HFFc6 (cell line): Measurements from ENCODE around the gene ABTB2. TPM values are rescaled to one million over a fixed set of nuclear protein-coding genes. Genes with fewer than 3 reads are reported as not detected.

ENCODE experiments used
- DNase-seq: peaks from one replicate; pipeline ENCODE4 v3.0.0-alpha.2; 2018
- H3K27ac Mint-ChIP-seq: 2 replicates; pipeline ENCODE4 v1.8.0; 2020; ENCODE audit warnings: mild to moderate bottlenecking, mixed read lengths
- H3K27me3 Mint-ChIP-seq: 2 replicates; pipeline ENCODE4 v1.8.0; 2021; ENCODE audit warnings: mild to moderate bottlenecking, moderate library complexity, mixed read lengths; ENCODE audit not compliant: insufficient read depth
- H3K36me3 Mint-ChIP-seq: 2 replicates; pipeline ENCODE4 v1.8.0; 2021; ENCODE audit warnings: low read depth, mixed read lengths
- H3K4me1 Mint-ChIP-seq: 2 replicates; pipeline ENCODE4 v1.8.0; 2020; ENCODE audit warnings: low read depth, mixed read lengths
- H3K4me3 Mint-ChIP-seq: 2 replicates; pipeline ENCODE4 v1.8.0; 2020; ENCODE audit warnings: mild to moderate bottlenecking, moderate library complexity, mixed read lengths
- H3K9me3 Mint-ChIP-seq: 2 replicates; pipeline ENCODE4 v1.8.0; 2020; ENCODE audit warnings: mild to moderate bottlenecking, mixed read lengths
- CTCF ChIP-seq: fragments of 200-600 bp; sonication (generic); IDR thresholded peaks from 2 replicates; pipeline ENCODE4 v1.5.0; 2021; ENCODE audit warnings: antibody characterized with exemption, mild to moderate bottlenecking
- total RNA-seq, 6 experiments: library from RNA; stranded (reverse); fragmentation: NEBNext Ultra II Directional; extraction: Animal tissue kit (Norgen Biotek cat#: 25700); gene quantifications; 2 replicates in 1 of 6; 3 replicates in 5 of 6; pipeline ENCODE4 v1.2.3, GENCODE V29; 2021

ABTB2 gene
- total RNA-seq, 6 experiments from 2014 or later = 2.5 to 3.6 (median 2.8) TPM

DNA sequence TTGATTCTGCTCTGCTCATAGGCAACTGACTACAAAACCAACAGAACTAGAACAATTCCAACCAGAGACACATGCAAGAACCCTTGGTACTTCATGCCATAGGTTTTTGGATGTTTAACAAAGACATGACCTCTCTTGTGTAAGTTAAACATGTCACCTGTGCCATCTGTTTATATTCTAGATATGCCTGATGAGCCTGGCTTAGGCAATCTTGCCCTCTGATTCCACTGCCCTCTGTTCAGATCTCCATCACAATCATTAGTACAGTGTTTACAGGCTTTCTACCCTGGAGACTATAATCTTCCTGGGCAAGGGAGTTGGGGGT lies 40.8 kb downstream of the ABTB2 start:
- no peak for DNase-seq
- Mint-ChIP-seq H3K36me3 (no peaks in the 10 kb centered on the region), H3K9me3 (no peaks in the 10 kb centered on the region), H3K27ac (no peak overlapping the region), H3K27me3 (peaks cover 14% of the 10 kb centered on the region), H3K4me1 (peaks cover 14% of the 10 kb centered on the region), H3K4me3 (no peak overlapping the region)
- TF ChIP-seq CTCF = no peak

- Mint-ChIP-seq H3K4me3 (no peak overlapping the region), H3K4me1 (peaks cover 14% of the 10 kb centered on the region), H3K9me3 (no peaks in the 10 kb centered on the region), H3K27me3 (peaks cover 17% of the 10 kb centered on the region), H3K36me3 (no peaks in the 10 kb centered on the region), H3K27ac (no peak overlapping the region)
- no peak for DNase-seq
- no peak for TF ChIP-seq CTCF
These were observed 41.3 kb downstream of the ABTB2 start for GRCh38 chr11:34316347-34317035.

DNA sequence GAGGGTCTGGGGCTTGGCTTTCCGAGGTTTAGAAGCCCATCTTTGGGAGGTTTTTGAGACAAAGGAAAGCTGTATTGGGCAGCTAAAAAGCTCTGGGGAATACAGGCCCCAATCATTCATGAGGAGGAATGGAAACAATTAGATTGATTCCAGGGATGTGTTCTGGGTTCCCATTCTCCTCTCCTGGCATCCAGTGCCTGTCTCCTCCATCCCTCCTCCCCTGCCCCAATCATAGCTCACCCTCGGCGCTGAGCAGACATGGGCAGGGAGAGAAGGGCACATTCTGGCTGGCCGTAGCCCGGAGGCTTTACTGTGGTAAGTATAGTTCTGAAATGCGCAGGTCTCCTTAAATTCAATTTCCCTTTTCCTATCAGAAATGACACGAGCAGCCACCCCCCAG lies 42.4 kb downstream of the ABTB2 start:
- Mint-ChIP-seq H3K4me3 (no peak overlapping the region), H3K36me3 (no peaks in the 10 kb centered on the region), H3K4me1 (peaks cover 14% of the 10 kb centered on the region), H3K27ac (no peak overlapping the region), H3K9me3 (no peaks in the 10 kb centered on the region), H3K27me3 (peaks cover 22% of the 10 kb centered on the region)
- no peak for TF ChIP-seq CTCF
- DNase-seq = no peak

GRCh38 chr11:34314936-34315335 lies 42.9 kb downstream of the ABTB2 start:
- DNase-seq = no peak
- no peak overlapping the region for H3K4me3 Mint-ChIP-seq
- H3K9me3 Mint-ChIP-seq = no peaks in the 10 kb centered on the region
- no peaks in the 10 kb centered on the region for H3K36me3 Mint-ChIP-seq
- H3K27ac Mint-ChIP-seq = no peak overlapping the region
- peaks cover 22% of the 10 kb centered on the region for H3K27me3 Mint-ChIP-seq
- H3K4me1 Mint-ChIP-seq = peaks cover 14% of the 10 kb centered on the region
- no peak for TF ChIP-seq CTCF

DNA sequence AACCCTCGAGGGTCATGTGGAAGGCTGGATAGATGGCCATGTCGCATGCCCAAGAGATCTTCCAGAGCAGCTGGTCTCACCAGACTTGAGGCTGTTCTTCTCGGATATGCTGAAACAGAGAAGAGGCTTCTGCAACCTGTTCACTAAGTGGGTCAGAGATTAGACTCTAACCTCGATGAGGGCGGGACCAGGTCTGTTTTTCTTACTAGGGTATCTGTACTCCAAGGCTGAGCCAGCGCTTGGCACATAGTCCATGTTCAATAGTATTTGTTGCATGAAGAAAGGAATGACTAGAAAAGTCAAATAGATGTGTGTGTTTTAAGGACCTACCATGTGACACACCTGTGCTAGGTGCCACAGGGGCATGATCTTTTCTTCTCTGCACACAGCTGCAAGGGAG lies 43.6 kb downstream of the ABTB2 start:
- H3K4me1 Mint-ChIP-seq = peaks cover 18% of the 10 kb centered on the region

More for the DNA sequence above, 43.6 kb downstream of the ABTB2 start:
- Mint-ChIP-seq H3K27ac (no peak overlapping the region), H3K4me3 (no peak overlapping the region), H3K27me3 (peaks cover 26% of the 10 kb centered on the region), H3K36me3 (no peaks in the 10 kb centered on the region), H3K9me3 (no peaks in the 10 kb centered on the region)
- TF ChIP-seq CTCF = no peak
- DNase-seq = no peak
